Endothelial cell of umbilical vein (primary cell): ENCODE results near the gene HMGXB3. TPM values are rescaled to one million over a fixed set of nuclear protein-coding genes. Genes with fewer than 3 reads are reported as not detected.

Experiments used
- BruUV-seq: library from RNA; stranded (reverse); fragments of 400-500 nt; replicated peaks from 2 replicates; lab custom pipeline; 2021; lab: Mats Ljungman, UMichigan
- CTCF ChIA-PET: fragments of 300-600, 350-600 bp; sonication (Branson Sonifier 250); formaldehyde crosslinking; loops from one replicate; lab custom pipeline; 2021; ENCODE audit warnings: antibody characterized with exemption, inconsistent platforms; lab: Charles Lee
- POLR2A ChIA-PET: fragments of 300-600, 350-600 bp; sonication (Branson Sonifier 250); formaldehyde crosslinking; loops from one replicate; lab custom pipeline; 2021; ENCODE audit warnings: antibody characterized with exemption, inconsistent platforms; lab: Charles Lee
- DNase-seq: peaks from one replicate; pipeline ENCODE4 v3.0.0-alpha.2; 2011; ENCODE audit warnings: low read depth, low spot score
- FAIRE-seq: peaks from 2 replicates; lab custom pipeline; 2011; peaks lifted over from hg19 to GRCh38; lab: Jason Lieb, UNC
- H2AFZ ChIP-seq: 2 replicates; pipeline ENCODE4 v1.6.0; 2012; ENCODE audit warnings: low read depth, low read length, control low read depth, inconsistent platforms
- H3K27ac ChIP-seq: 2 replicates; pipeline ENCODE4 v1.5.1; 2011; ENCODE audit warnings: low read depth, mild to moderate bottlenecking, control low read depth, low read length, moderate library complexity; ENCODE audit not compliant: insufficient read depth
- H3K27me3 ChIP-seq, 2 experiments: 2 replicates each; pipeline versions ENCODE4 v1.6.0 to v1.6.1; 2011; ENCODE audit warnings: low read length in 2 of 2, mixed read lengths in 1 of 2; ENCODE audit not compliant: control insufficient read depth in 2 of 2, insufficient read depth in 2 of 2
- H3K36me3 ChIP-seq, 2 experiments: 2 replicates in 1 of 2; 3 replicates in 1 of 2; pipeline ENCODE4 v1.5.1; 2011; ENCODE audit warnings: low read length in 2 of 2, mild to moderate bottlenecking in 1 of 2, moderate library complexity in 1 of 2; ENCODE audit not compliant: control insufficient read depth in 2 of 2, insufficient read depth in 2 of 2; ENCODE audit errors: extremely low read depth in 1 of 2
- H3K4me1 ChIP-seq: 3 replicates; pipeline ENCODE4 v1.5.1; 2011; ENCODE audit warnings: mild to moderate bottlenecking, low read length; ENCODE audit not compliant: control insufficient read depth, insufficient read depth; ENCODE audit errors: extremely low read depth
- H3K4me2 ChIP-seq: 2 replicates; pipeline ENCODE4 v1.6.1; 2011; ENCODE audit warnings: low read length, control low read depth, mixed read lengths; ENCODE audit not compliant: insufficient read depth
- H3K4me3 ChIP-seq, 3 experiments: fragments of 200-600 bp in 1 of 3; sonication (generic), shearing (Covaris generic) in 1 of 3; replicated peaks in 1 of 3; 2 replicates each; pipeline ENCODE4 v1.5.1; 2011 to 2016; ENCODE audit warnings: control low read depth in 3 of 3, low read length in 3 of 3, mild to moderate bottlenecking in 2 of 3, inconsistent platforms in 1 of 3, low read depth in 1 of 3, moderate library complexity in 1 of 3; ENCODE audit not compliant: insufficient read depth in 1 of 3
- H3K79me2 ChIP-seq: 2 replicates; pipeline ENCODE4 v1.6.0; 2012; ENCODE audit warnings: low read length, inconsistent platforms; ENCODE audit not compliant: control insufficient read depth, insufficient read depth
- H3K9ac ChIP-seq: replicated peaks from 2 replicates; pipeline ENCODE3; 2011; ENCODE audit warnings: low read length, control low read depth; ENCODE audit not compliant: insufficient read depth; ENCODE audit errors: extremely low read depth
- H3K9me1 ChIP-seq: replicated peaks from 3 replicates; pipeline ENCODE4 v1.6.0; 2011; ENCODE audit warnings: mild to moderate bottlenecking, low read length; ENCODE audit not compliant: control insufficient read depth, insufficient read depth; ENCODE audit errors: extremely low read depth
- H3K9me3 ChIP-seq: replicated peaks from 2 replicates; pipeline ENCODE4 v1.5.1; 2012; ENCODE audit warnings: low read length, inconsistent platforms; ENCODE audit not compliant: control insufficient read depth, insufficient read depth
- H4K20me1 ChIP-seq: replicated peaks from 2 replicates; pipeline ENCODE3; 2011; ENCODE audit warnings: mild to moderate bottlenecking, low read length; ENCODE audit not compliant: control insufficient read depth, insufficient read depth; ENCODE audit errors: extremely low read depth
- CTCF ChIP-seq, 2 donors: IDR thresholded peaks; 1 replicate in 1 of 2; 2 replicates in 1 of 2; pipeline ENCODE4 v1.5.1; 2011; ENCODE audit warnings: low read length in 2 of 2, mild to moderate bottlenecking in 2 of 2, moderate library complexity in 2 of 2, control low read depth in 1 of 2, inconsistent platforms in 1 of 2, low read depth in 1 of 2; ENCODE audit not compliant: insufficient read depth in 1 of 2; ENCODE audit errors: extremely low read depth in 1 of 2
- EZH2 ChIP-seq: IDR thresholded peaks from 2 replicates; pipeline ENCODE4 v1.6.1; 2012; ENCODE audit warnings: borderline replicate concordance, low read depth, mild to moderate bottlenecking, moderate library complexity, low read length, inconsistent platforms; ENCODE audit not compliant: severe bottlenecking
- FOS ChIP-seq: IDR thresholded peaks from 2 replicates; pipeline ENCODE4 v1.6.1; 2011; ENCODE audit warnings: mild to moderate bottlenecking, low read length, moderate library complexity, borderline replicate concordance; ENCODE audit not compliant: insufficient read depth
- GATA2 ChIP-seq: IDR thresholded peaks from 2 replicates; pipeline ENCODE4 v1.7.0; 2011; ENCODE audit warnings: low read depth, mild to moderate bottlenecking, moderate library complexity, mixed read lengths, low read length; ENCODE audit not compliant: insufficient read length, insufficient read depth
- JUN ChIP-seq: IDR thresholded peaks from 2 replicates; pipeline ENCODE4 v1.6.1; 2011; ENCODE audit warnings: borderline replicate concordance, low read depth; ENCODE audit not compliant: insufficient read length, insufficient read depth
- MAX ChIP-seq: IDR thresholded peaks from 2 replicates; pipeline ENCODE4 v1.6.1; 2011; ENCODE audit not compliant: insufficient read depth, insufficient read length
- MYC ChIP-seq: IDR thresholded peaks from one replicate; pipeline ENCODE4 v1.6.1; 2011; ENCODE audit warnings: mild to moderate bottlenecking, low read depth, low read length
- POLR2A ChIP-seq: IDR thresholded peaks from 2 replicates; pipeline ENCODE4 v1.6.1; 2012; ENCODE audit warnings: low read depth, mild to moderate bottlenecking, control low read depth, low read length
- POLR2AphosphoS5 ChIP-seq: IDR thresholded peaks from 2 replicates; pipeline ENCODE4 v1.6.1; 2012; ENCODE audit warnings: low read depth, mild to moderate bottlenecking, control low read depth, low read length, moderate library complexity; ENCODE audit not compliant: insufficient read depth
- dilution Hi-C: fragments of 300-500 bp; cut with MboI; formaldehyde crosslinking; loops from one replicate; pipeline ENCODE4 v1.15.0; 2019; ENCODE audit warnings: low sequenced_read_pairs; ENCODE audit not compliant: extremely low pct_ligation_motif_present
- intact Hi-C: fragments of 100-400 bp; cut with micrococcal nuclease; formaldehyde crosslinking; loops from one replicate; pipeline ENCODE4 v1.10.0; 2022
- polyA plus RNA-seq, 4 experiments: library from polyadenylated mRNA; depleted of rRNA in 3 of 4; stranded (reverse) in 3 of 4; unstranded in 1 of 4; fragments of >200 nt; gene quantifications; 2 replicates each; pipeline versions ENCODE4 v1.2.1 to v1.2.3, GENCODE V29; 2011 to 2012; ENCODE audit warnings: missing spikeins in 1 of 4
- total RNA-seq: library from RNA; stranded (reverse); gene quantifications from 2 replicates; pipeline ENCODE4 v1.2.3, GENCODE V29; 2021

Gene HMGXB3
- total and polyA plus RNA-seq, 2 donors (not counting 3 experiments of a cell fraction or from before 2014, with no cell fraction given): 34.8 to 52.6 TPM

- H3K36me3 ChIP-seq: no peaks in the 10 kb centered on the region
- FAIRE-seq (no peak), DNase-seq (no peak)
- no peaks in the 10 kb centered on the region for H3K79me2 ChIP-seq
- H3K4me2 ChIP-seq: no peak overlapping the region
- H2AFZ ChIP-seq: no peak overlapping the region
- H3K27me3 ChIP-seq: no peaks in the 10 kb centered on the region
- ChIA-PET POLR2A (no interaction called here), CTCF (interaction anchor here (0.5 to 13.6 kb wide), 16 partner anchors 9 to 1106 kb away, joined by 3 to 421 read pairs (median 8); no protein-coding TSS in a partner anchor)
- BruUV-seq: no TSS peak
- intact Hi-C loops: no loop called here
- dilution Hi-C loops: no loop called here
- no peak overlapping the region for H3K9ac ChIP-seq
- H3K9me1 ChIP-seq: no peaks in the 10 kb centered on the region
- no peaks in the 10 kb centered on the region for H3K9me3 ChIP-seq
- peaks cover 21% of the 10 kb centered on the region for H3K4me1 ChIP-seq
- H3K27ac ChIP-seq: no peak overlapping the region
- TF ChIP-seq EZH2: no peak
- TF ChIP-seq POLR2A: no peak
- TF ChIP-seq POLR2AphosphoS5: no peak
- TF ChIP-seq MYC: no peak
- TF ChIP-seq CTCF (IDR thresholded peaks at IDR 0.05; ENCODE audit: extremely low read depth in 1 of 2, insufficient read depth in 1 of 2, low read depth in 1 of 2, low read length in 2 of 2): no peak
- no peak for TF ChIP-seq GATA2
- TF ChIP-seq JUN: no peak
- no peak for TF ChIP-seq FOS
- TF ChIP-seq MAX: no peak
- no peaks in the 10 kb centered on the region for H4K20me1 ChIP-seq
- H3K4me3 ChIP-seq: no peak overlapping the region
These were observed 42.7 kb upstream of the HMGXB3 start for GRCh38 chr5:149957855-149958254.
